ENCODE data around the gene RFTN1.

Gene RFTN1

GRCh38 chr3:16372362-16373292, 140.9 kb downstream of the RFTN1 start:
- no peak for DNase-seq

GRCh38 chr3:16370872-16371740, 142.4 kb downstream of the RFTN1 start:
- no peak for DNase-seq

GRCh38 chr3:16370503-16370871, 143.0 kb downstream of the RFTN1 start:
- DNase-seq, result no peak

- DNase-seq, result no peak
These were observed 143.6 kb downstream of the RFTN1 start for GRCh38 chr3:16369885-16370284.

GRCh38 chr3:16369276-16369675, 144.2 kb downstream of the RFTN1 start:
- no peak for DNase-seq

GRCh38 chr3:16366581-16366980, 146.9 kb downstream of the RFTN1 start:
- DNase-seq, result no peak

GRCh38 chr3:16365491-16366128, 147.9 kb downstream of the RFTN1 start:
- DNase-seq, result no peak

GRCh38 chr3:16364963-16365362, 148.5 kb downstream of the RFTN1 start:
- DNase-seq, result no peak

GRCh38 chr3:16364323-16364722, 149.2 kb downstream of the RFTN1 start:
- DNase-seq, result no peak

GRCh38 chr3:16363636-16364035, 149.9 kb downstream of the RFTN1 start:
- DNase-seq, result no peak

- no peak for DNase-seq
These were observed 150.7 kb downstream of the RFTN1 start for GRCh38 chr3:16362770-16363169.

GRCh38 chr3:16361087-16361486, 152.4 kb downstream of the RFTN1 start:
- no peak for DNase-seq

- no peak for DNase-seq
These were observed 154.2 kb downstream of the RFTN1 start for GRCh38 chr3:16359331-16359730.

GRCh38 chr3:16358336-16358735, 155.2 kb downstream of the RFTN1 start:
- no peak for DNase-seq

- DNase-seq, result no peak
These were observed 156.0 kb downstream of the RFTN1 start for GRCh38 chr3:16357186-16358121.

- DNase-seq, result no peak
These were observed 157.7 kb downstream of the RFTN1 start for GRCh38 chr3:16355828-16356227.

- no peak for DNase-seq
These were observed 159.2 kb downstream of the RFTN1 start for GRCh38 chr3:16354291-16354690.

- no peak for DNase-seq
These were observed 161.1 kb downstream of the RFTN1 start for GRCh38 chr3:16352428-16352827.

- no peak for DNase-seq
These were observed 162.7 kb downstream of the RFTN1 start for GRCh38 chr3:16350597-16351318.

GRCh38 chr3:16349986-16350596, 163.4 kb downstream of the RFTN1 start:
- no peak for DNase-seq

- DNase-seq, result no peak
These were observed 166.0 kb downstream of the RFTN1 start for GRCh38 chr3:16347548-16347947.

All from NCI-H187 treated with DMSO at 0.1 percent for 48 hours (cell line).